Stimulated activated naive CD8-positive, alpha-beta T cell treated with anti-CD3 and anti-CD28 coated beads, Interleukin-15, amount 100 ng/mL, for 72 hours (primary cell): ENCODE results near the gene AGR2.
"Not testable (repeated sequence)": the region's sequence is repeated elsewhere in the genome, so short reads cannot be mapped to it uniquely, and the experiment has no call there.

ENCODE experiments used
- ATAC-seq: fragments of 150-1000 bp; cut with Tn5 transposase; 2 replicates; pipeline ENCODE4 v1.10.0; 2021; ENCODE audit warnings: mild to moderate bottlenecking, moderate library complexity
- DNase-seq, 2 donors: peaks; one replicate each; pipeline ENCODE4 v3.0.0; 2021 to 2022
- H3K27ac Mint-ChIP-seq, 2 donors: one replicate each; pipeline ENCODE4 v1.8.0; 2022; ENCODE audit warnings: mild to moderate bottlenecking in 2 of 2, mixed read lengths in 2 of 2, moderate library complexity in 2 of 2
- H3K27me3 Mint-ChIP-seq: one replicate; pipeline ENCODE4 v1.8.0; 2022; ENCODE audit warnings: mixed read lengths
- H3K4me1 Mint-ChIP-seq: one replicate; pipeline ENCODE4 v1.8.0; 2022; ENCODE audit warnings: mild to moderate bottlenecking, mixed read lengths
- H3K4me3 Mint-ChIP-seq, 2 donors: one replicate each; pipeline ENCODE4 v1.8.0; 2022; ENCODE audit warnings: mild to moderate bottlenecking in 2 of 2, mixed read lengths in 2 of 2, moderate library complexity in 1 of 2
- H3K9me3 Mint-ChIP-seq, 2 donors: one replicate each; pipeline ENCODE4 v1.8.0; 2022; ENCODE audit warnings: mixed read lengths in 2 of 2

The AGR2 gene

DNA sequence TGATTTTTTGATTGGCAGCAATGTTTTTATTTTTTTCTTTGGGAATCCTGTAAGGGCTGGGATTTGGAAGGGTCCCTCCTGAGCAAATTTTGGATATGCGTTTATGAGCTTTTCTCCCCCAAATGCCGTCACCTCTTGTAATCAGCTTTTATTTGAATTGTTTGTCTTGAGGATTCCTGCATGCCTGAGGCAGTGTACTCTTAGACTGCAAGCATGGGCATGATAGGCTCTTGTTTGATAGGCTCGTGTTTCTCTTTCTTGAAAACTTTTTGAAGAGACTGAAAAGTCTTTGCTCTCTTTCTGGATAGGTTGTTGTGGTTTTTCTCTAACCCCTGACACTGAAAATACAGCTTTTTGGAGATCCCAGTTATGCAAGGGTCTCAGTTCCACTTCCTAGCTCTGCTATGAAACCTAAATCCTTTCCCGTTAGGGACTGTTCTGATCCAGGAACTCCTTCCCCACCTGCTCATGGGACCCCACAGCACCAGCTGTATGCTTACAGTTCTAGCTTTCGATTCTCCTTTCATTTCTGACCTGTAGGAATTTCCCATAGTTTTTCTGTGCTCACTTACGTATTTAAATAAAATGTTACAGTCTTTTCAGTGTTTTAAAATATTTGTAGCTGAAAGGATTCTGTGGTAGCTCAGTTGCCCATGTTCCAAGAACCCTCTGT lies 34.0 kb downstream of the AGR2 start:
- Mint-ChIP-seq H3K27me3 (peaks cover 13% of the 10 kb centered on the region), H3K9me3 (no peaks in the 10 kb centered on the region), H3K4me3 (no peak overlapping the region), H3K4me1 (no peaks in the 10 kb centered on the region), H3K27ac (no peak overlapping the region)
- DNase-seq (no peak), ATAC-seq (no peak)

DNA sequence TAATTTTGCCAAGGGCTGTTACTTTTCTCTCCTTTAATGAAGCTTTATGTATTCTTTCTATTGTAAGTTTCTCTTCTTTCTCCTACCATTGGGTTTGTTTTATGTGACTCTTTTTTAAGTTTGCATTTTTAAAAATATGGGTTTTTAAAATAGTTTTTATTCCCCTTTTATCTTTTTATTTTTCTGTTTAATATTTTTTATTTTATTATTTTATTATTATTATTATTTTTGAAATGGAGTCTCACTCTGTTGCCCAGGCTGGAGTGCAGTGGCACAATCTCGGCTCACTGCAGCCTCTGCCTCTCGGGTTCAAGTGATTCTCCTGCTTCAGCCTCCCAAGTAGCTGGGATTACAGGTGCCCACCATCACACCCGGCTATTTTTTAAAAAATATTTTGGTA lies 34.8 kb downstream of the AGR2 start:
- not testable (repeated sequence) for H3K9me3 Mint-ChIP-seq, ATAC-seq, H3K27ac Mint-ChIP-seq, H3K4me3 Mint-ChIP-seq, DNase-seq, H3K4me1 Mint-ChIP-seq
- H3K27me3 Mint-ChIP-seq = peaks cover 13% of the 10 kb centered on the region

DNA sequence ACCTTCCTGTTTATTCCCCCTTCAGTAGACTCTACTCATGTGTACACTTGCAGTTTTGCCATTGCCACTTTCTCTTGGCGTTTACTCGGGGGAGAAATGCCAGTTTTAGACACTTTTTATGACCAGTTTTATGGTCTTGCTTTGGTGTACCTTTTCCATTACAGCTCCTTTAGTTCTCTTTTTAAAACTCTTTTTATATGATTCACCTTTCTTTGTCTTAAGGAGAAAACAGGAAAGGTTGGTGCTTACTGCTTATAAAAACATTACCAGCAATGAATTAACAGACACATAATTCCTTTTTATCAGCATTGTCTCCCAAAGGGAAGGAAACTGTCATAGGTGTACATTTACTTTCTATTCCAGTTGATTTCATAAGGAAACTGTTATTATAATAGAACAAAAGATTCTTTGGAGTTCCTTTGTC lies 39.4 kb downstream of the AGR2 start:
- DNase-seq (no peak), ATAC-seq (no peak)
- Mint-ChIP-seq H3K4me1 (no peaks in the 10 kb centered on the region), H3K4me3 (no peak overlapping the region), H3K27ac (no peak overlapping the region), H3K27me3 (peaks cover 3% of the 10 kb centered on the region), H3K9me3 (no peaks in the 10 kb centered on the region)

DNA sequence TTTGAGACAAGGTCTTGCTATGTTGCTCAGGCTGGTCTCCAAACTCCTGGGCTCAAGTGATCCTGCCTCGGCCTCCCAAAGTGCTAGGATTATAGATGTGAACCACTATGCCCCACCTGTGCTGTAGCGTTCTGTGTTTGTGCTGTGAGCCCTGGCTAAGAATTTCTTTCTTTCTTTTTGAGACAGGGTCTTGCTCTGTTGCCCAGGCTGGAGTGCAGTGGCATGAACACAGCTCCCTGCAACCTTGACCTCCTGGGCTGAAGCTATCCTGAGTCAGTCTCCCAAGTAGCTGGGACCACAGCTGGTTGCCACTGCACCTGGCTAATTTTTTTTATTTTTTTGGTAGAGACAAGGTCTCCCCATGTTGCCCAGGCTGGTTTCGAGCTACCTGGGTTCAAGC lies 39.9 kb downstream of the AGR2 start:
- H3K4me3 Mint-ChIP-seq = no peak overlapping the region
- no peaks in the 10 kb centered on the region for H3K9me3 Mint-ChIP-seq
- no peaks in the 10 kb centered on the region for H3K4me1 Mint-ChIP-seq

DNA sequence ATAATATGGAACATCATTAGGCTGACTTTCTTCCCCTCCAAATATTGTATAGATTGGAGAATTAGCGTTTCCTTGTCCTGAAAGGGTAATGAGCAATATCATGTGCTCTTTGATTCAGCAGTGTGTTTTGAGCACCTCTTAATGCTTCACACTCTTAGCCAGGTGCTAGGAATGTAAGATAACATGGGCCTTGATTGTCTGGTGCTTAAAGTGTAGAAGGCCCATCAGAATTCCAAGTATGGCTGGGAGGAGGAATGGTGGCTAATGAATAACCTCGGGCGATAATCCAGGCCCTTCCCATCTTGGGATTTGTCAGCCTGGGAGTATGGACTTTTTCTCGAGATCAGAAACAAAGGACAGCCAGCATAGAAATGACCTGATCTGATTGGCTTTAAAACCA lies 42.6 kb downstream of the AGR2 start:
- Mint-ChIP-seq H3K4me1 (no peaks in the 10 kb centered on the region), H3K27me3 (peaks cover 2% of the 10 kb centered on the region), H3K4me3 (no peak overlapping the region), H3K27ac (peak overlapping the region in 1 of 2 donors; percentile 37), H3K9me3 (no peaks in the 10 kb centered on the region)
- DNase-seq (no peak), ATAC-seq (no peak)

More for the DNA sequence above, 39.9 kb downstream of the AGR2 start:
- no peak for DNase-seq
- no peaks in the 10 kb centered on the region for H3K27me3 Mint-ChIP-seq
- H3K27ac Mint-ChIP-seq = no peak overlapping the region
- no peak for ATAC-seq

DNA sequence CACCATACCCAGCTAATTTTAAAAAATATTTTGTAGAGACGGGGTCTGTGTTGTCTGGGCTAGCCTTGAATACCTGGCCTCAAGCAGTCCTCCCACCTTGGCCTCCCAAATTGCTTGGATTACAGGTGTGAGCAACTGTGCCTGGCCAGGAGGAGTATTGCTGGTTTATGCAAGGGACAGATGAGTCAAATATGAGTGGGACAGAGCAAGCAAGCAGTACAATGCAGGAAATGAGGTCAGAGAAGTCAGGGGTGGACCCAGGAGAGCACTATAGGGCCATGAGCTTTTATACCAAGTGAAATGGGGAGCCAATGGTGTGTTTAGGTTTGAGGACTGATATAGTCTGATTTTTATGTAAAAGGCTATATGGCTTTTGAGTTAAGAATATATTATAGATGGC lies 45.0 kb downstream of the AGR2 start:
- peaks cover 22% of the 10 kb centered on the region for H3K27me3 Mint-ChIP-seq
- H3K4me1 Mint-ChIP-seq = no peaks in the 10 kb centered on the region
- ATAC-seq (peak; percentile 49), DNase-seq (no peak)
- no peak overlapping the region for H3K27ac Mint-ChIP-seq
- H3K9me3 Mint-ChIP-seq = no peaks in the 10 kb centered on the region
- no peak overlapping the region for H3K4me3 Mint-ChIP-seq

DNA sequence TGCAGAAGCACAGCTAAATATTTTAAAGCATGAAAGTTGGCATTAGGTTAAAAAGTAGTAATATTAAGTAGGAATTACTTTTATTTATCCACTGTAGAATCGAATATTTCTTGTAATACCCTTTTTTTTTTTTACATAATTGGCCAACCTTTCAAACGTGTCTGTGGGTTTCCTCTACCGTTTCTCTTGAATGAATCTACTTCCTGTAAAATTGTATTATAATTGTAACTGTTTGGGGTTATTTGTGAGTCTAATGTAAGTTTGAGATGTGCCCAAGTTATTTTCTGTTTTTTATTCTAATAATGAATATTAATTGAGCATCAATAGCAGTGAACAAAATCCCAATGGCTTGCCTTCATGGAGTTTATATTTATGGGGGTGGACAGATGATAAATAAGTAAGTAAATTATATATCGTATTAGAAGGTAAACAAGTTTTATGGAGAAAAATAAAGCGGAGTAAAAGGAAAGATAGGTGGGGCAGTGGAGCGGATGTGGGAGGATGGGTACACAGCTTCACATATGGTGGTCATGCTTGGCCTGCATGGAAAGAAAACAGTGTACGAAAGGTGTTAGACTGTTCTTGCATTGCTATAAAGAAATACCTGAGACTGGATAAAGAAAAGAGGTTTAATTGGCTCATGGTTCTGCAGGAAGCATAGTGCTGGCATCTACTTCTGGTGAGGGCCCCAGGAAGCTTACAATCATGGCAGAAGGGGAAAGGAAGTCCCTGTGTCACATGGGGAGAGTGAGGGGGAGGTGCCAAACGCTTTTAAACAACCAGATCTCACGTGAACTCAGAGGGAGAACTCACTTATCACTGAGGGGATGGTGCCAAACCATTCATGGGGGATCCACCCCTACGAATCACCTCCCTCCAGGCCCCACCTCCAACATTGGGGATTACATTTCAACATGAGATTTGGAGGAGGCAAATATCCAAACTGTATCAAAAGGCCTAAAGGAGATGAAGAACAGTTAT lies 45.9 kb downstream of the AGR2 start:
- peaks cover 9% of the 10 kb centered on the region for H3K4me1 Mint-ChIP-seq

DNA sequence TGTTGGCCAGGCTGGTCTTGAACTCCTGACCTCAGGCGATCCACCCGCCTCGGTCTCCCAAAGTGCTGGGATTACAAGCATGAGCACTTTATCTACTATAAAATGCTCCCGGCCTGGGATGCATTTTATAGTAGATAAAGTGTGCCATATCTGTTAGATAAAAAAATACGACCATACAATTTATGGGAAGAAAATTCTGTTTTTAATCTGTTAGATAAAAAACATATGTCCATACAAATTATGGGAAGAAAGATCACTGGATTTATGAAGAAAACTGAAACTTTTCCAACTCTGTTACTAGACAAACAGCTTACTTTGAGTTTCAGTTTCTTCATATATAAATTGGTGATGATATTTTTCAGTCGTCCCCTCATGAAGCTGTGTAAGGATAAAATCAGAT lies 46.8 kb downstream of the AGR2 start:
- no peak overlapping the region for H3K27ac Mint-ChIP-seq
- no peaks in the 10 kb centered on the region for H3K9me3 Mint-ChIP-seq
- ATAC-seq = no peak
- peaks cover 32% of the 10 kb centered on the region for H3K27me3 Mint-ChIP-seq
- no peak for DNase-seq
- peaks cover 14% of the 10 kb centered on the region for H3K4me1 Mint-ChIP-seq
- no peak overlapping the region for H3K4me3 Mint-ChIP-seq

More for the DNA sequence above, 45.9 kb downstream of the AGR2 start:
- Mint-ChIP-seq H3K9me3 (no peaks in the 10 kb centered on the region), H3K27ac (peak overlapping the region in 1 of 2 donors; percentile 20), H3K4me3 (no peak overlapping the region), H3K27me3 (peaks cover 31% of the 10 kb centered on the region)
- no peak for ATAC-seq
- DNase-seq = no peak

DNA sequence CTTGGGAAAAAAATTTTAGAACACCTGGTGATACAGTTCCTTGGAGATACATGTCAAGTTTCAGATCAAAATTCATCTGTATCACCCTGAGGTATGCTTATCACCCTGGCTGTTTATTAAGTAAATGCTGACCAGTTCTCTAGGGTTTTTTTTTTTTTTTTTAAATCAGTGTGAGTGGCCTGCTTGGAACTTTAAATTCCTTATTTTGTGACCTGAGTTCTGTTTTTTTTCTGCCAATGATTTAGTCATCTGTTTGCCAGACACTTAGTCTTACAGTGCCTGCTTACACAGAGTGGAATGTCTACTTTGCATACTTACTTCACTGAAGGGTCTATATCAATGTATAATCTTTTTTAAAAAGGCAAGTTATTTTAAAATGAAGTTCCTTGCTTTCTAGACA lies 49.4 kb downstream of the AGR2 start:
- H3K27ac Mint-ChIP-seq = no peak overlapping the region

DNA sequence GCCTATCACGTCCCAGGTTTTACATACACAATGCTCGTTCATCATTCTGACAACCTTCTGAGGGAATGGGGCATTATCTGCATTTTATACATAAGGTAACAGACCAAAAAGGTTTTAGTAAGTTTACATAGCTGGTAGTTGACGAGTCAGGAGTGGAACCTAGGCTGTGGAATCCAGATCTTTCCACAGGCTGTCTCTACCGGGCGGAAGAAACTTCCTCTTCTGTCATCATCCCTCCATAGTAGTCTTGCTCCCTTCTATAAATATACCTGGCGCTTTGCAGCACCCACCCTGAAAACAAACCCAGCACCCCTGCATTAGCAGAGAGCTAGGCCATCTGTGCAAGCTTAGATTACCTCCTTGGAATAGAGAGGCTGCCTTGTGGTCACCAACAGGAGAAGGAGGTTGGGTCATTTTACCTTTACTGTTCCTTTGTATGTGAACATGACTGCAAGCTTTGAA lies 49.9 kb downstream of the AGR2 start:
- DNase-seq (no peak), ATAC-seq (no peak)
- H3K27ac Mint-ChIP-seq = no peak overlapping the region
- H3K4me3 Mint-ChIP-seq = peak overlapping the region; percentile 77 to 87
- H3K9me3 Mint-ChIP-seq = no peaks in the 10 kb centered on the region
- H3K4me1 Mint-ChIP-seq = peaks cover 15% of the 10 kb centered on the region
- H3K27me3 Mint-ChIP-seq = peaks cover 39% of the 10 kb centered on the region

More for the DNA sequence above, 49.4 kb downstream of the AGR2 start:
- DNase-seq = no peak
- Mint-ChIP-seq H3K9me3 (no peaks in the 10 kb centered on the region), H3K4me1 (peaks cover 15% of the 10 kb centered on the region), H3K27me3 (peaks cover 39% of the 10 kb centered on the region), H3K4me3 (no peak overlapping the region)
- ATAC-seq = no peak

DNA sequence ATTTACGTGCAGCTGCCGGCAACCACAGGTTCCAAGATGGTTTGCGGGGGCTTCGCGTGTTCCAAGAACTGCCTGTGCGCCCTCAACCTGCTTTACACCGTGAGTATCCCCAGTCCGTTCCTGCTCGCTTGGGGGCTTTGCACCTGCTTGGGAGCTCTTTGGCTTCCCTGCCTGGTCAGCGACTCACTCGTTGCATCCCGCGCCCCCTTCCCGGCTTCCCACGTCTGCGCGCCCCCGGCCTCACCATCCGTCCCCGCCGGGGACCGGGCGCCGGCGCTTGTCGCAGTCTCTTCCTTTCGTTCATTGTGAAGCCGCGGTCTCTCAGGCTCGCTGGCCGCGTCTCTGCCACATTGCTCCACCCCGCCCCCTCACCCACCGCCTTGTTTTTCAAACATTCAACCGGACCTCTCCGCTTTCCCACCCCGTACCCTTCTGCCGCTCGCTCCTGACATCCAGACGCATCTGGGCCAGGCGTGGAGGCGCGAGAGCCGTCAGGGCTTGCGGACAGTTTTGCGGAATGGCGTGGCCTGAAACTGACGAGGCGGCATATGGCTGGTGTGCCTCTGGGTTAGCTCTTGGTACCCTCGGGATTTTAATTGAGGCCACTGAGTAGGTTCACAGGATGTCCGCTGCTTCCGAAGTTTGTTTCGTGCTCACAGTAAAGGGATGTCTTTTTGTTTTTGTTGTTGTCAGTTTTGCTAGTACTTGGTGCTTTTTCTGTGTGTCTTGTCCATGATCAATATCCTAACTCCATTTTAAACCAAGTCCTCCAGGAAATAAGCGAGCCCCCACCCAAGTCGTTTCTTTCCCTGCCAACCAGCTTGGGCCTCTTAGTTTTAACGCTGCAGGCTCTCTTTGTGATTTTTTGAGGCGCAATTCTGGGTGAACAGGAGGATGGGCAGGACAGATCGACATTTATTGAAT lies 50.6 kb downstream of the AGR2 start:
- Mint-ChIP-seq H3K27me3 (peaks cover 39% of the 10 kb centered on the region), H3K4me3 (peak overlapping the region; percentile 77 to 87), H3K4me1 (peaks cover 15% of the 10 kb centered on the region), H3K27ac (no peak overlapping the region), H3K9me3 (no peaks in the 10 kb centered on the region)
- peak; percentile 10 to 22 for DNase-seq
- peak; percentile 60 for ATAC-seq

DNA sequence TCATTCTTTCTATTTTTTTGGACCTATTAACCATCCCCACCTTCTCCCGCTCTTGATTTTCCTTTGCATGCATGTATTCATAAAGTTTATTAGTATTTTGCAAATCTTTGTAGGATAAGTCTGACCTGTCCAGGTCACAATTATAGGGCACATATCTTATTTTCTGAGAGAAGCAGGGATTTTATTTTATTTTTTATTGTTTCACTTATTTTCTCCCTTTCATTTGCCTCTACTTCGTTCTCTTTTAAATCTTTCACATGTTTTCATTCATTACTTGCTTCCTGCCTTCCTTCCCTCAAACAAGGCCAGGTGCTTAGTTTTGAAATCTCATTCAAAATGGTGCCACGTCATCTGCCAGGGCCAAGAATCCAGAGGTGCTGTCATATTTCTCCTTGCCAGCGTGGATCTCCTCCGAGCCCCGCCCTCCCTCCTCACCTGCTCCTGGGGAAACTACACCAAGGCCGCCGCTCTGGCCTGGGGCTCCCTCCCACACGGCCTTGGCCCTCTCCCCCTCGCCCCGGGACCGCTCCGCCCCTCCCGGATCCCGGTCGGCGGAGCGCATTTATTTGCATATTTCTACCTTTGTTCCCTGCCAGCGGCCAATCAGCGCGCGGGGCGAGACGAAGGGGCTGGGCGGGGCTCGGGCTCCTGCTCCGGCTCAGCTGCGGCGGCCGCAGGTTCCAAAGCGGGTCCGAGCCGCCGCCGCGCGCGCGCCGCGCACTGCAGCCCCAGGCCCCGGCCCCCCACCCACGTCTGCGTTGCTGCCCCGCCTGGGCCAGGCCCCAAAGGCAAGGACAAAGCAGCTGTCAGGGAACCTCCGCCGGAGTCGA lies 51.5 kb downstream of the AGR2 start, which contains the start of gene TSPAN13:
Gene TSPAN13, plus strand, starts transcription at position 654 of the 830 bp plus-strand sequence. CDS start 213 bp downstream, outside the sequence.
- peaks cover 15% of the 10 kb centered on the region for H3K4me1 Mint-ChIP-seq
- H3K27ac Mint-ChIP-seq = no peak within 1 kb of the TSS
- no peaks in the 10 kb centered on the region for H3K9me3 Mint-ChIP-seq
- H3K27me3 Mint-ChIP-seq = peaks cover 39% of the 10 kb centered on the region
- H3K4me3 Mint-ChIP-seq = peak within 1 kb of the TSS; percentile 77 to 87
- DNase-seq (peak; percentile 55 to 56), ATAC-seq (peak; percentile 90)

DNA sequence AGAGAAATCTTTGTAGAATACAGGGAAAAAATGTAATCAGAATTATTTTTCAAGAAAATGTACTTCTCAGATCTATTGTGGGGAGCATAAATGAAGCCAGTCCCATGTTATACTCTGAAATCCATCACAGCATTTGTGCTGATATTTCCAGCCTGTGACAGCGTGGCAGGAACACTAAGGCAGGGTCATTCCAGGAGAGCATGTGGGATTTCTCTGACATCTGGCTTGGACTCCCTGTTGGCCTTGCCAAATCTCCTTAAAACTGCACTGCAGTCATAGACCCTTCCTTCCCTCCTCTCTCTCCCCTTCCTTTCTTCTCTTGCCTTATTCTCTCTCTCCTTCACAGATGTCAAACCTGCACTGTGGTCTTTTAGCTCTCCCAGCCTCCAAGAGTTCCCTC lies 57.7 kb downstream of the AGR2 start:
- Mint-ChIP-seq H3K4me1 (no peaks in the 10 kb centered on the region), H3K27ac (no peak overlapping the region), H3K4me3 (no peak overlapping the region), H3K9me3 (no peaks in the 10 kb centered on the region), H3K27me3 (peaks cover 6% of the 10 kb centered on the region)
- DNase-seq (no peak), ATAC-seq (no peak)

DNA sequence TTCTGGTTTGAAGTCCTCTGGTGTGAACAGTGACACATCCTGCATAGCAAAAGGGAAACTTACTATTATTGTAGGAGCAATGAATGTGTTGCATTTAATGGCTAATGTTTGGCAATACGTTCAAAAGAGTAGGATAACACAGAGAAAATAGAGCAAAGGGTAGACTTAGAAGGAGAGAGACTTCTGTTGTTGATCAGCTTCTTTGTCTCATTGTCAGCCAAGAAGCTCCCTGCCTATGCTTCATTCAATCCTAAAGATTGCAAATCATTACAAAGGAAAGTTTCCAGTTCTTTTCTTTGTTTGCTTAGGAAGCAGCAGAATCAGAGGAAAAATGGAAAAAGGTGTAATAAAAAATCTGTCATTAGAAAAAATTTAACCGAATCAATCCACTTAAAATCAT lies 59.2 kb downstream of the AGR2 start:
- Mint-ChIP-seq H3K27ac (no peak overlapping the region), H3K9me3 (no peaks in the 10 kb centered on the region), H3K4me1 (peaks cover under 1% of the 10 kb centered on the region), H3K4me3 (no peak overlapping the region), H3K27me3 (no peaks in the 10 kb centered on the region)
- ATAC-seq = no peak
- no peak for DNase-seq
